Muscle of back (tissue), 13 donors: ENCODE results near the gene PDK1. TPM values are rescaled to one million over a fixed set of nuclear protein-coding genes. Genes with fewer than 3 reads are reported as not detected.
A peak's percentile ranks its signal among the peaks of the same experiment; 100 is the strongest.
"Not testable (repeated sequence)": the region's sequence is repeated elsewhere in the genome, so short reads cannot be mapped to it uniquely, and the experiment has no call there.

ENCODE experiments used
- DNase-seq, 3 donors: peaks; one replicate each; pipeline versions ENCODE4 v3.0.0 to v3.0.0-alpha.2; 2013
- long read RNA-seq, 9 donors: transcript quantifications; one replicate each; lab custom pipeline, GENCODE V29; 2026
- polyA plus RNA-seq, 10 donors: library from polyadenylated mRNA; unstranded; fragments of 120-200 nt; gene quantifications; one replicate each; pipeline ENCODE4 v1.2.1, GENCODE V29; 2013; ENCODE audit not compliant: insufficient read length in 10 of 10

Gene PDK1
- 10 to 100 TPM; 10.2 to 42.3 (median 23.3) TPM for polyA plus RNA-seq
- long read RNA-seq, donor 1, full-length matches to known transcripts, result 5 of 5 reads
- long read RNA-seq, donor 1, partial matches to known transcripts, result 0 of 5 reads
- long read RNA-seq, donor 1, other reads (novel, unspliced or antisense), result 0 of 5 reads
- long read RNA-seq, donor 2, full-length matches to known transcripts, result 3 of 3 reads
- long read RNA-seq, donor 2, partial matches to known transcripts, result 0 of 3 reads
- long read RNA-seq, donor 2, other reads (novel, unspliced or antisense), result 0 of 3 reads
- long read RNA-seq, donor 3, result 0 reads
- long read RNA-seq, donor 4, full-length matches to known transcripts, result 2 of 13 reads
- long read RNA-seq, donor 4, partial matches to known transcripts, result 11 of 13 reads
- long read RNA-seq, donor 4, other reads (novel, unspliced or antisense), result 0 of 13 reads
- long read RNA-seq, donor 5, full-length matches to known transcripts, result 4 of 4 reads
- long read RNA-seq, donor 5, partial matches to known transcripts, result 0 of 4 reads
- long read RNA-seq, donor 5, other reads (novel, unspliced or antisense), result 0 of 4 reads
- long read RNA-seq, donor 6, full-length matches to known transcripts, result 6 of 31 reads
- long read RNA-seq, donor 6, partial matches to known transcripts, result 25 of 31 reads
- long read RNA-seq, donor 6, other reads (novel, unspliced or antisense), result 0 of 31 reads
- long read RNA-seq, donor 7, full-length matches to known transcripts, result 1 of 1 reads
- long read RNA-seq, donor 7, partial matches to known transcripts, result 0 of 1 reads
- long read RNA-seq, donor 7, other reads (novel, unspliced or antisense), result 0 of 1 reads
- long read RNA-seq, donor 8, full-length matches to known transcripts, result 3 of 13 reads
- long read RNA-seq, donor 8, partial matches to known transcripts, result 10 of 13 reads
- long read RNA-seq, donor 8, other reads (novel, unspliced or antisense), result 0 of 13 reads
- long read RNA-seq, donor 9, result 0 reads

GRCh38 chr2:172555522-172556283 is at the start of gene PDK1:
Gene PDK1, plus strand, starts transcription at chr2:172556090. Its CDS starts 61 bp downstream, at chr2:172556151.
- DNase-seq, result peak; percentile 94 to 96 (median 94)

GRCh38 chr2:172507199-172507598 is 48.7 kb upstream of the PDK1 start:
- no peak for DNase-seq

- no peak for DNase-seq
Measured at GRCh38 chr2:172510088-172510487, 45.8 kb upstream of the PDK1 start.

GRCh38 chr2:172510548-172510947 is 45.3 kb upstream of the PDK1 start:
- no peak for DNase-seq

- DNase-seq, result no peak
Measured at GRCh38 chr2:172512810-172513523, 42.9 kb upstream of the PDK1 start.

GRCh38 chr2:172513524-172513900 is 42.4 kb upstream of the PDK1 start:
- no peak for DNase-seq

- DNase-seq, result peak in 1 of 3 donors; percentile 5
Measured at GRCh38 chr2:172513935-172514586, 41.8 kb upstream of the PDK1 start.

- DNase-seq, result no peak
Measured at GRCh38 chr2:172516299-172516698, 39.6 kb upstream of the PDK1 start.

- DNase-seq, result no peak
Measured at GRCh38 chr2:172518995-172519394, 36.9 kb upstream of the PDK1 start.

- DNase-seq, result no peak
Measured at GRCh38 chr2:172525601-172526000, 30.3 kb upstream of the PDK1 start.

GRCh38 chr2:172531309-172531708 is 24.6 kb upstream of the PDK1 start:
- no peak for DNase-seq

GRCh38 chr2:172532461-172532860 is 23.4 kb upstream of the PDK1 start:
- DNase-seq, result not testable (repeated sequence)

- no peak for DNase-seq
Measured at GRCh38 chr2:172533687-172534086, 22.2 kb upstream of the PDK1 start.

GRCh38 chr2:172535119-172535518 is 20.8 kb upstream of the PDK1 start:
- no peak for DNase-seq

GRCh38 chr2:172537851-172538250 is 18.0 kb upstream of the PDK1 start:
- DNase-seq, result not testable (repeated sequence)

- no peak for DNase-seq
Measured at GRCh38 chr2:172539767-172540166, 16.1 kb upstream of the PDK1 start.

GRCh38 chr2:172540421-172540820 is 15.5 kb upstream of the PDK1 start:
- no peak for DNase-seq

- no peak for DNase-seq
Measured at GRCh38 chr2:172545408-172546075, 10.3 kb upstream of the PDK1 start.

GRCh38 chr2:172549131-172549530 is 6.8 kb upstream of the PDK1 start:
- no peak for DNase-seq

- DNase-seq, result not testable (repeated sequence)
Measured at GRCh38 chr2:172549802-172550201, 6.1 kb upstream of the PDK1 start.
